ENCODE results near the gene PSMD3. TPM values are rescaled to one million over a fixed set of nuclear protein-coding genes. Genes with fewer than 3 reads are reported as not detected.

The PSMD3 gene
- total RNA-seq, 4 donors from 2014 or later = 58.1 to 117 (median 84.0) TPM

DNA sequence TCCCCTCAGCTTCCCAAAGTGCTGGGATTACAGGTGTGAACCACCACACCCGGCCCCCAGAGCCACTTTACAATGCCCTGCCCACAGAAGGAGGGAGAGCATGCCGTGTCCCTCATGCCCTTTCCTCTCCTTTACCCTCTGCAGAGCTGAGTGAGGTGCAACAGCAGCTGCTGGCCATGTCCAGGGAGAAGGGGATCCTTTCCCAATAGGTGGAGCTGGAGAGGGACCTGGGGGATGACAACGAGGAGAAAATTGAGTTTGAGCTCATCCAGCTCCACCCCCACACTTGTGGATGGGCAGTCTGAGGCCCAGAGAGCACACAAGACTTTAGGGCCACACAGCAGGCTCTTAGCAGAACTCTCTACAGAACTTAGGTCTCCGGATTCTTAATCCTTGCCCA is 25.7 kb upstream of the PSMD3 start:
- intact Hi-C loops (cut with DNase I) = loop anchor here (10.0 kb wide), 1 partner anchor 200 kb away; no protein-coding TSS in a partner anchor
- H3K4me3 ChIP-seq = no peak overlapping the region
- TF ChIP-seq, protein P1, sequence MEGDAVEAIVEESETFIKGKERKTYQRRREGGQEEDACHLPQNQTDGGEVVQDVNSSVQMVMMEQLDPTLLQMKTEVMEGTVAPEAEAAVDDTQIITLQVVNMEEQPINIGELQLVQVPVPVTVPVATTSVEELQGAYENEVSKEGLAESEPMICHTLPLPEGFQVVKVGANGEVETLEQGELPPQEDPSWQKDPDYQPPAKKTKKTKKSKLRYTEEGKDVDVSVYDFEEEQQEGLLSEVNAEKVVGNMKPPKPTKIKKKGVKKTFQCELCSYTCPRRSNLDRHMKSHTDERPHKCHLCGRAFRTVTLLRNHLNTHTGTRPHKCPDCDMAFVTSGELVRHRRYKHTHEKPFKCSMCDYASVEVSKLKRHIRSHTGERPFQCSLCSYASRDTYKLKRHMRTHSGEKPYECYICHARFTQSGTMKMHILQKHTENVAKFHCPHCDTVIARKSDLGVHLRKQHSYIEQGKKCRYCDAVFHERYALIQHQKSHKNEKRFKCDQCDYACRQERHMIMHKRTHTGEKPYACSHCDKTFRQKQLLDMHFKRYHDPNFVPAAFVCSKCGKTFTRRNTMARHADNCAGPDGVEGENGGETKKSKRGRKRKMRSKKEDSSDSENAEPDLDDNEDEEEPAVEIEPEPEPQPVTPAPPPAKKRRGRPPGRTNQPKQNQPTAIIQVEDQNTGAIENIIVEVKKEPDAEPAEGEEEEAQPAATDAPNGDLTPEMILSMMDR (IDR thresholded peaks at IDR 0.05) = no peak
- peaks cover 14 to 23% (median 21%) of the 10 kb centered on the region in 4 donors for H3K4me1 ChIP-seq
- WGBS = 67% methylated on average over 3 of the region's 4 CpGs
- DNase-seq (ENCODE audit: extremely low spot score) = no peak
- no peaks in the 10 kb centered on the region for H3K36me3 ChIP-seq
- H3K9me3 ChIP-seq = no peaks in the 10 kb centered on the region
- H3K27ac ChIP-seq (replicated peaks in 1 of 4) = no peak overlapping the region
- H3K27me3 ChIP-seq = no peaks in the 10 kb centered on the region

- intact Hi-C loops (cut with DNase I) = loop anchor here (10.0 kb wide), 1 partner anchor 201 kb away; no protein-coding TSS in a partner anchor
- WGBS = 94% methylated on average over 3 of the region's 4 CpGs
- Histone ChIP-seq H3K27ac (replicated peaks in 1 of 4) (no peak overlapping the region), H3K36me3 (no peaks in the 10 kb centered on the region), H3K4me3 (no peak overlapping the region), H3K9me3 (no peaks in the 10 kb centered on the region), H3K27me3 (no peaks in the 10 kb centered on the region), H3K4me1 (peaks cover 7 to 23% (median 21%) of the 10 kb centered on the region in 4 donors)
- TF ChIP-seq EP300 (IDR thresholded peaks at IDR 0.05) (no peak), POLR2AphosphoS5 (IDR thresholded peaks at IDR 0.05) (no peak), POLR2A (IDR thresholded peaks at IDR 0.05; ENCODE audit: low read depth) (no peak)
- TF ChIP-seq, protein P1 (IDR thresholded peaks at IDR 0.05) = no peak
- DNase-seq (ENCODE audit: extremely low spot score) = no peak
Measured at GRCh38 chr17:39955726-39956225, 24.8 kb upstream of the PSMD3 start.

- Histone ChIP-seq H3K27me3 (peaks cover 0 to 24% (median 0%) of the 10 kb centered on the region in 4 donors), H3K4me1 (peaks cover 0 to 9% (median 5%) of the 10 kb centered on the region in 4 donors), H3K36me3 (no peaks in the 10 kb centered on the region), H3K9me3 (no peaks in the 10 kb centered on the region), H3K4me3 (no peak overlapping the region), H3K27ac (replicated peaks in 1 of 4) (no peak overlapping the region)
- intact Hi-C loops (cut with DNase I) = no loop called here
- DNase-seq (ENCODE audit: extremely low spot score) = no peak
- 68% methylated on average over 8 of the region's 8 CpGs for WGBS
- TF ChIP-seq EP300 (IDR thresholded peaks at IDR 0.05) (no peak), POLR2A (IDR thresholded peaks at IDR 0.05; ENCODE audit: low read depth) (no peak), POLR2AphosphoS5 (IDR thresholded peaks at IDR 0.05) (no peak)
- TF ChIP-seq, protein P1 (IDR thresholded peaks at IDR 0.05) = no peak
Measured at GRCh38 chr17:39960524-39961041, 20.0 kb upstream of the PSMD3 start.

DNA sequence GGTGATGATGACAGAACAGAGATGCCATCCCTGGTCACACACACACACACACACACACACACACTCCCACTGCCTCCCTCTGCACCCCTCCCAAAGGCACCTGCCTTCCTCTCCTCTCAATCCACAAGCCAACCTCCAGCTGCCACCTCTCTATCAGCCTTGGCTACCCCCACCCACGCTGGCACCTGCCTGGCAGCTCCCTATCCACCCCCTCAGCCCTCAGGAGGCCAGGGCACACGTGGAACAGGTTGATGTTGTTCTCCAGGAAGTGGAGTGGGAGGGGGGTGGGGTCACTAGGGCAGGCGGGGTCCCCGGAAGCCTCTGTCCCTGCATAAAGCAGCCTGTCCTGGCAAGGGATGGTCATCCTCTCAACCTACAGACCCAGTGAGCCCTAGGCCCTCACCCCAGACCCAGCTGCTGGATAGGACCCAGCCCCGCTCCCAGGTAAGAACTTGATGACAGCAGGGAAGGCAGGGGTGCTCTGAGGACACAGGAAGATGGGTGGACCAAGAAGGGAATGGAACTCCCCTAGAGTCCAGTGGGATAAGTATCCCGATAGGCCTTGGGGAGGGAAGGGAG is 17.9 kb upstream of the PSMD3 start, which contains the start of gene GSDMA:
Gene GSDMA (plus strand): TSS at position 363 of the 579 bp plus-strand sequence. CDS start 2,684 bp downstream, outside the sequence.
- Histone ChIP-seq H3K36me3 (no peaks in the 10 kb centered on the region), H3K4me1 (peaks cover 0 to 9% (median 5%) of the 10 kb centered on the region in 4 donors), H3K4me3 (no peak within 1 kb of the TSS), H3K9me3 (no peaks in the 10 kb centered on the region), H3K27ac (replicated peaks in 1 of 4) (no peak within 1 kb of the TSS), H3K27me3 (peaks cover 0 to 34% (median 0%) of the 10 kb centered on the region in 4 donors)
- intact Hi-C loops (cut with DNase I) = no loop called here
- 83% methylated on average over 3 of the region's 6 CpGs for WGBS
- TF ChIP-seq, protein P1 (IDR thresholded peaks at IDR 0.05) = no peak
- TF ChIP-seq EP300 (IDR thresholded peaks at IDR 0.05) (no peak), POLR2AphosphoS5 (IDR thresholded peaks at IDR 0.05) (no peak), POLR2A (IDR thresholded peaks at IDR 0.05; ENCODE audit: low read depth) (no peak)
- DNase-seq (ENCODE audit: extremely low spot score) = no peak

Data from esophagus muscularis mucosa (tissue), 4 donors.